H9 (cell line): ENCODE measurements around the gene ARHGAP8. TPM values are rescaled to one million over a fixed set of nuclear protein-coding genes. Genes with fewer than 3 reads are reported as not detected.

Source experiments
- DNase-seq: peaks from one replicate; pipeline ENCODE4 v3.0.0-alpha.2; 2017
- H2AFZ ChIP-seq: one replicate; pipeline ENCODE4 v1.6.1; 2013; ENCODE audit warnings: mild to moderate bottlenecking, low read length, control low read depth, moderate library complexity
- H2AK5ac ChIP-seq: 2 replicates; pipeline ENCODE4 v1.6.1; 2013; ENCODE audit warnings: low read length, control low read depth, mixed read lengths; ENCODE audit not compliant: insufficient read length
- H2BK120ac ChIP-seq: one replicate; pipeline ENCODE4 v1.6.1; 2013; ENCODE audit warnings: low read depth, mild to moderate bottlenecking, low read length, control low read depth, inconsistent platforms; ENCODE audit not compliant: poor library complexity, severe bottlenecking
- H2BK12ac ChIP-seq: 2 replicates; pipeline ENCODE4 v1.6.1; 2013; ENCODE audit warnings: low read length, control low read depth, mixed read lengths, low read depth; ENCODE audit not compliant: insufficient read length
- H2BK15ac ChIP-seq: 2 replicates; pipeline ENCODE4 v1.6.1; 2013; ENCODE audit warnings: low read depth, low read length, control low read depth
- H2BK20ac ChIP-seq: one replicate; pipeline ENCODE4 v1.6.1; 2013; ENCODE audit warnings: low read depth, mild to moderate bottlenecking, low read length, control low read depth, inconsistent platforms; ENCODE audit not compliant: poor library complexity, severe bottlenecking
- H2BK5ac ChIP-seq: 2 replicates; pipeline ENCODE4 v1.6.1; 2013; ENCODE audit warnings: low read length, control low read depth, mixed read lengths; ENCODE audit not compliant: insufficient read length
- H3K14ac ChIP-seq: 2 replicates; pipeline ENCODE4 v1.6.1; 2013; ENCODE audit warnings: low read length, control low read depth; ENCODE audit not compliant: insufficient read depth
- H3K18ac ChIP-seq: 2 replicates; pipeline ENCODE4 v1.6.1; 2013; ENCODE audit warnings: low read depth, mild to moderate bottlenecking, mixed read lengths, low read length, control low read depth; ENCODE audit not compliant: insufficient read length
- H3K23ac ChIP-seq: 2 replicates; pipeline ENCODE4 v1.6.1; 2013; ENCODE audit warnings: low read length, control low read depth, mixed read lengths, low read depth; ENCODE audit not compliant: insufficient read length
- H3K23me2 ChIP-seq: 2 replicates; pipeline ENCODE4 v1.6.1; 2013; ENCODE audit warnings: low read depth, mild to moderate bottlenecking, mixed read lengths, low read length, control low read depth; ENCODE audit not compliant: insufficient read length, poor library complexity, severe bottlenecking
- H3K27ac ChIP-seq: 2 replicates; pipeline ENCODE4 v1.5.1; 2013; ENCODE audit warnings: low read length, control low read depth, mixed read lengths, low read depth; ENCODE audit not compliant: insufficient read length
- H3K27me3 ChIP-seq: 2 replicates; pipeline ENCODE4 v1.6.1; 2013; ENCODE audit warnings: low read length, control low read depth, inconsistent platforms; ENCODE audit not compliant: insufficient read depth
- H3K4ac ChIP-seq: 2 replicates; pipeline ENCODE4 v1.6.1; 2013; ENCODE audit warnings: low read depth, mild to moderate bottlenecking, control low read depth, inconsistent platforms, low read length, moderate library complexity
- H3K4me1 ChIP-seq: 2 replicates; pipeline ENCODE4 v1.6.1; 2013; ENCODE audit warnings: low read length, control low read depth, inconsistent platforms; ENCODE audit not compliant: insufficient read depth
- H3K4me2 ChIP-seq: 2 replicates; pipeline ENCODE4 v1.6.1; 2013; ENCODE audit warnings: low read length, control low read depth, mixed read lengths; ENCODE audit not compliant: insufficient read length, insufficient read depth
- H3K56ac ChIP-seq: 2 replicates; pipeline ENCODE4 v1.6.1; 2013; ENCODE audit warnings: low read depth, mild to moderate bottlenecking, mixed read lengths, low read length, control low read depth; ENCODE audit not compliant: insufficient read length
- H3K79me1 ChIP-seq: 2 replicates; pipeline ENCODE4 v1.6.1; 2013; ENCODE audit warnings: low read depth, mild to moderate bottlenecking, moderate library complexity, low read length, control low read depth, inconsistent platforms; ENCODE audit not compliant: insufficient read depth, poor library complexity, severe bottlenecking
- H3K79me2 ChIP-seq: 2 replicates; pipeline ENCODE4 v1.6.1; 2013; ENCODE audit warnings: low read length, control low read depth, inconsistent platforms; ENCODE audit not compliant: insufficient read depth
- H3K9ac ChIP-seq: 2 replicates; pipeline ENCODE4 v1.6.1; 2013; ENCODE audit warnings: low read length, control low read depth, mixed read lengths; ENCODE audit not compliant: insufficient read length; ENCODE audit errors: extremely low read depth
- H3K9me3 ChIP-seq: one replicate; pipeline ENCODE4 v1.6.1; 2013; ENCODE audit warnings: low read depth, low read length, inconsistent platforms; ENCODE audit not compliant: control insufficient read depth
- H3T11ph ChIP-seq: one replicate; pipeline ENCODE4 v1.6.1; 2013; ENCODE audit warnings: mild to moderate bottlenecking, low read length, control low read depth, inconsistent platforms
- H4K20me1 ChIP-seq: one replicate; pipeline ENCODE4 v1.6.1; 2013; ENCODE audit not compliant: control insufficient read depth, insufficient read length, insufficient read depth
- H4K5ac ChIP-seq: 2 replicates; pipeline ENCODE4 v1.6.1; 2013; ENCODE audit warnings: low read depth, mild to moderate bottlenecking, mixed read lengths, low read length, control low read depth; ENCODE audit not compliant: insufficient read length
- H4K8ac ChIP-seq: replicated peaks from 2 replicates; pipeline ENCODE4 v1.6.1; 2013; ENCODE audit warnings: low read length, control low read depth, mixed read lengths, low read depth; ENCODE audit not compliant: insufficient read length
- H4K91ac ChIP-seq: 2 replicates; pipeline ENCODE4 v1.6.1; 2013; ENCODE audit warnings: low read depth, mild to moderate bottlenecking, moderate library complexity, mixed read lengths, low read length, control low read depth; ENCODE audit not compliant: insufficient read length
- H3K27ac Mint-ChIP-seq, 3 experiments: 2 replicates in 2 of 3; 3 replicates in 1 of 3; pipeline ENCODE4 v1.8.0; 2020 to 2021; ENCODE audit warnings: mixed read lengths in 3 of 3, mild to moderate bottlenecking in 1 of 3, moderate library complexity in 1 of 3
- H3K27me3 Mint-ChIP-seq: 2 replicates; pipeline ENCODE4 v1.8.0; 2021; ENCODE audit warnings: low read depth, mild to moderate bottlenecking, moderate library complexity, mixed read lengths
- H3K36me3 Mint-ChIP-seq, 3 experiments: 2 replicates in 2 of 3; 3 replicates in 1 of 3; pipeline ENCODE4 v1.8.0; 2020 to 2021; ENCODE audit warnings: low read depth in 3 of 3, mixed read lengths in 3 of 3; ENCODE audit not compliant: insufficient read depth in 1 of 3
- H3K4me1 Mint-ChIP-seq, 2 experiments: 2 replicates each; pipeline ENCODE4 v1.8.0; 2020; ENCODE audit warnings: mixed read lengths in 2 of 2
- H3K4me3 Mint-ChIP-seq, 2 experiments: 2 replicates in 1 of 2; 3 replicates in 1 of 2; pipeline ENCODE4 v1.8.0; 2020 to 2021; ENCODE audit warnings: mild to moderate bottlenecking in 2 of 2, mixed read lengths in 2 of 2, moderate library complexity in 1 of 2
- H3K9me3 Mint-ChIP-seq, 2 experiments: 2 replicates in 1 of 2; 3 replicates in 1 of 2; pipeline ENCODE4 v1.8.0; 2020; ENCODE audit warnings: mild to moderate bottlenecking in 2 of 2, mixed read lengths in 2 of 2, moderate library complexity in 1 of 2
- WGBS: extraction: QIAGEN DNeasy Blood & Tissue Kit; methylation state at CpG from one replicate; pipeline ENCODE4 v1.1.7; 2013; ENCODE audit warnings: missing lambda C conversion rate, low lambda C conversion rate, mixed read lengths; ENCODE audit not compliant: insufficient read length; ENCODE audit errors: extremely low coverage; 5-methylcytosine and 5-hydroxymethylcytosine counted together
- total RNA-seq: library from RNA; stranded (reverse); gene quantifications from 2 replicates; pipeline ENCODE4 v1.2.1, GENCODE V29; 2021
- TF ChIP-seq, protein P1 (sequence below): fragments of 200-600 bp; sonication (generic); conservative IDR thresholded peaks from 3 replicates; pipeline ENCODE4 v1.8.0; 2021; ENCODE audit warnings: antibody characterized with exemption, mild to moderate bottlenecking

The ARHGAP8 gene
- total RNA-seq, 1 experiment from 2014 or later: 35.4 TPM

DNA sequence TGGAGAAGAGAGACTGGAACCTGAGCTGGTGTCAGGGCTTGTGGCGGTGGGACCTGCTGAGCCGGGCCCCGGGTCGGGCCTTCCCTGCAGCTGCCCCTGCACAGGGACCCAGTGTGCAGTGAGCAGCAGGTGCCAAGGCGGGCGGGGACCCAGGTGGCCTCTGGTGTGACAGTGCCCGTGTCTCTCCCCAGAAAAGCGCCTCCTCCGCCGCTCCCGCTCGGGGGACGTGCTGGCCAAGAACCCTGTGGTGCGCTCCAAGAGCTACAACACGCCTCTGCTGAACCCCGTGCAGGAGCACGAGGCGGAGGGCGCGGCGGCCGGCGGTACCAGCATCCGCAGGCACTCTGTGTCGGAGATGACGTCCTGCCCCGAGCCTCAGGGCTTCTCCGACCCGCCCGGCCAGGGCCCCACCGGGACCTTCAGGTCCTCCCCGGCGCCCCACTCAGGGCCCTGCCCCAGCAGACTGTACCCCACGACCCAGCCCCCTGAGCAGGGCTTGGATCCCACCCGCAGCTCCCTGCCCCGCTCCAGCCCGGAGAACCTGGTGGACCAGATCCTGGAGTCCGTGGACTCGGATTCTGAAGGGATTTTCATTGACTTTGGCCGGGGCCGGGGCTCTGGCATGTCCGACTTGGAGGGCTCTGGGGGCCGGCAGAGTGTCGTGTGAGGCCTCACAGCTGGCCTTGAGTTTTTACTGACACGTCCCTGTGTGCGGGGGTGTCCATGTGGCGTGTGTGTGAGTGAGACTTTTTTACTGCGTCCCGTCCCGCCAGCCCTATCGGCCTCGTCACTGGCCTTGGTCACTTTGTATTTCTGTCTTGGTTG lies 15.6 kb upstream of the ARHGAP8 start:
- no peak overlapping the region for H3K9ac ChIP-seq
- no peak overlapping the region for H2BK120ac ChIP-seq
- H3K27ac ChIP-seq: no peak overlapping the region
- no peak overlapping the region for H3K23ac ChIP-seq
- H3K79me2 ChIP-seq: no peaks in the 10 kb centered on the region
- DNase-seq: no peak
- H3K14ac ChIP-seq: no peak overlapping the region
- TF ChIP-seq, protein P1, sequence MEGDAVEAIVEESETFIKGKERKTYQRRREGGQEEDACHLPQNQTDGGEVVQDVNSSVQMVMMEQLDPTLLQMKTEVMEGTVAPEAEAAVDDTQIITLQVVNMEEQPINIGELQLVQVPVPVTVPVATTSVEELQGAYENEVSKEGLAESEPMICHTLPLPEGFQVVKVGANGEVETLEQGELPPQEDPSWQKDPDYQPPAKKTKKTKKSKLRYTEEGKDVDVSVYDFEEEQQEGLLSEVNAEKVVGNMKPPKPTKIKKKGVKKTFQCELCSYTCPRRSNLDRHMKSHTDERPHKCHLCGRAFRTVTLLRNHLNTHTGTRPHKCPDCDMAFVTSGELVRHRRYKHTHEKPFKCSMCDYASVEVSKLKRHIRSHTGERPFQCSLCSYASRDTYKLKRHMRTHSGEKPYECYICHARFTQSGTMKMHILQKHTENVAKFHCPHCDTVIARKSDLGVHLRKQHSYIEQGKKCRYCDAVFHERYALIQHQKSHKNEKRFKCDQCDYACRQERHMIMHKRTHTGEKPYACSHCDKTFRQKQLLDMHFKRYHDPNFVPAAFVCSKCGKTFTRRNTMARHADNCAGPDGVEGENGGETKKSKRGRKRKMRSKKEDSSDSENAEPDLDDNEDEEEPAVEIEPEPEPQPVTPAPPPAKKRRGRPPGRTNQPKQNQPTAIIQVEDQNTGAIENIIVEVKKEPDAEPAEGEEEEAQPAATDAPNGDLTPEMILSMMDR: no peak
- Mint-ChIP-seq H3K4me1 (peaks cover 14 to 42% of the 10 kb centered on the region in 2 experiments), H3K27ac (no peak overlapping the region), H3K36me3 (no peaks in the 10 kb centered on the region), H3K27me3 (peaks cover 8% of the 10 kb centered on the region), H3K4me3 (no peak overlapping the region), H3K9me3 (no peaks in the 10 kb centered on the region)
- H4K5ac ChIP-seq: no peak overlapping the region
- no peaks in the 10 kb centered on the region; the same call in 1 of the 2 replicates for H3K4me1 ChIP-seq
- H3K23me2 ChIP-seq: no peaks in the 10 kb centered on the region
- H2BK12ac ChIP-seq: no peak overlapping the region
- H2AK5ac ChIP-seq: no peak overlapping the region
- H3K79me1 ChIP-seq: no peaks in the 10 kb centered on the region
- no peak overlapping the region for H4K8ac ChIP-seq
- H3K9me3 ChIP-seq: no peaks in the 10 kb centered on the region
- H2BK15ac ChIP-seq: no peak overlapping the region
- H2BK5ac ChIP-seq: no peak overlapping the region
- H3K18ac ChIP-seq: no peak overlapping the region
- no peak overlapping the region for H3K4me2 ChIP-seq
- no peak overlapping the region for H3K4ac ChIP-seq
- no peaks in the 10 kb centered on the region for H3K27me3 ChIP-seq
- H4K20me1 ChIP-seq: no peaks in the 10 kb centered on the region
- H2BK20ac ChIP-seq: no peak overlapping the region
- WGBS: no CpG with 5 or more reads among the region's 52 CpGs
- no peak overlapping the region for H2AFZ ChIP-seq
- no peak overlapping the region for H4K91ac ChIP-seq
- H3T11ph ChIP-seq: no peak overlapping the region
- H3K56ac ChIP-seq: no peak overlapping the region
